H9 (cell line): ENCODE results near the gene PIK3R5. TPM values are rescaled to one million over a fixed set of nuclear protein-coding genes. Genes with fewer than 3 reads are reported as not detected.

ENCODE experiments used
- DNase-seq: peaks from one replicate; pipeline ENCODE4 v3.0.0-alpha.2; 2017
- H2AFZ ChIP-seq: one replicate; pipeline ENCODE4 v1.6.1; 2013; ENCODE audit warnings: mild to moderate bottlenecking, low read length, control low read depth, moderate library complexity
- H2AK5ac ChIP-seq: 2 replicates; pipeline ENCODE4 v1.6.1; 2013; ENCODE audit warnings: low read length, control low read depth, mixed read lengths; ENCODE audit not compliant: insufficient read length
- H2BK120ac ChIP-seq: one replicate; pipeline ENCODE4 v1.6.1; 2013; ENCODE audit warnings: low read depth, mild to moderate bottlenecking, low read length, control low read depth, inconsistent platforms; ENCODE audit not compliant: poor library complexity, severe bottlenecking
- H2BK12ac ChIP-seq: 2 replicates; pipeline ENCODE4 v1.6.1; 2013; ENCODE audit warnings: low read length, control low read depth, mixed read lengths, low read depth; ENCODE audit not compliant: insufficient read length
- H2BK15ac ChIP-seq: 2 replicates; pipeline ENCODE4 v1.6.1; 2013; ENCODE audit warnings: low read depth, low read length, control low read depth
- H2BK20ac ChIP-seq: one replicate; pipeline ENCODE4 v1.6.1; 2013; ENCODE audit warnings: low read depth, mild to moderate bottlenecking, low read length, control low read depth, inconsistent platforms; ENCODE audit not compliant: poor library complexity, severe bottlenecking
- H2BK5ac ChIP-seq: 2 replicates; pipeline ENCODE4 v1.6.1; 2013; ENCODE audit warnings: low read length, control low read depth, mixed read lengths; ENCODE audit not compliant: insufficient read length
- H3K14ac ChIP-seq: 2 replicates; pipeline ENCODE4 v1.6.1; 2013; ENCODE audit warnings: low read length, control low read depth; ENCODE audit not compliant: insufficient read depth
- H3K18ac ChIP-seq: 2 replicates; pipeline ENCODE4 v1.6.1; 2013; ENCODE audit warnings: low read depth, mild to moderate bottlenecking, mixed read lengths, low read length, control low read depth; ENCODE audit not compliant: insufficient read length
- H3K23ac ChIP-seq: 2 replicates; pipeline ENCODE4 v1.6.1; 2013; ENCODE audit warnings: low read length, control low read depth, mixed read lengths, low read depth; ENCODE audit not compliant: insufficient read length
- H3K23me2 ChIP-seq: 2 replicates; pipeline ENCODE4 v1.6.1; 2013; ENCODE audit warnings: low read depth, mild to moderate bottlenecking, mixed read lengths, low read length, control low read depth; ENCODE audit not compliant: insufficient read length, poor library complexity, severe bottlenecking
- H3K27ac ChIP-seq: 2 replicates; pipeline ENCODE4 v1.5.1; 2013; ENCODE audit warnings: low read length, control low read depth, mixed read lengths, low read depth; ENCODE audit not compliant: insufficient read length
- H3K27me3 ChIP-seq: 2 replicates; pipeline ENCODE4 v1.6.1; 2013; ENCODE audit warnings: low read length, control low read depth, inconsistent platforms; ENCODE audit not compliant: insufficient read depth
- H3K4ac ChIP-seq: 2 replicates; pipeline ENCODE4 v1.6.1; 2013; ENCODE audit warnings: low read depth, mild to moderate bottlenecking, control low read depth, inconsistent platforms, low read length, moderate library complexity
- H3K4me1 ChIP-seq: 2 replicates; pipeline ENCODE4 v1.6.1; 2013; ENCODE audit warnings: low read length, control low read depth, inconsistent platforms; ENCODE audit not compliant: insufficient read depth
- H3K4me2 ChIP-seq: 2 replicates; pipeline ENCODE4 v1.6.1; 2013; ENCODE audit warnings: low read length, control low read depth, mixed read lengths; ENCODE audit not compliant: insufficient read length, insufficient read depth
- H3K56ac ChIP-seq: 2 replicates; pipeline ENCODE4 v1.6.1; 2013; ENCODE audit warnings: low read depth, mild to moderate bottlenecking, mixed read lengths, low read length, control low read depth; ENCODE audit not compliant: insufficient read length
- H3K79me1 ChIP-seq: 2 replicates; pipeline ENCODE4 v1.6.1; 2013; ENCODE audit warnings: low read depth, mild to moderate bottlenecking, moderate library complexity, low read length, control low read depth, inconsistent platforms; ENCODE audit not compliant: insufficient read depth, poor library complexity, severe bottlenecking
- H3K79me2 ChIP-seq: 2 replicates; pipeline ENCODE4 v1.6.1; 2013; ENCODE audit warnings: low read length, control low read depth, inconsistent platforms; ENCODE audit not compliant: insufficient read depth
- H3K9ac ChIP-seq: 2 replicates; pipeline ENCODE4 v1.6.1; 2013; ENCODE audit warnings: low read length, control low read depth, mixed read lengths; ENCODE audit not compliant: insufficient read length; ENCODE audit errors: extremely low read depth
- H3K9me3 ChIP-seq: one replicate; pipeline ENCODE4 v1.6.1; 2013; ENCODE audit warnings: low read depth, low read length, inconsistent platforms; ENCODE audit not compliant: control insufficient read depth
- H3T11ph ChIP-seq: one replicate; pipeline ENCODE4 v1.6.1; 2013; ENCODE audit warnings: mild to moderate bottlenecking, low read length, control low read depth, inconsistent platforms
- H4K20me1 ChIP-seq: one replicate; pipeline ENCODE4 v1.6.1; 2013; ENCODE audit not compliant: control insufficient read depth, insufficient read length, insufficient read depth
- H4K5ac ChIP-seq: 2 replicates; pipeline ENCODE4 v1.6.1; 2013; ENCODE audit warnings: low read depth, mild to moderate bottlenecking, mixed read lengths, low read length, control low read depth; ENCODE audit not compliant: insufficient read length
- H4K8ac ChIP-seq: replicated peaks from 2 replicates; pipeline ENCODE4 v1.6.1; 2013; ENCODE audit warnings: low read length, control low read depth, mixed read lengths, low read depth; ENCODE audit not compliant: insufficient read length
- H4K91ac ChIP-seq: 2 replicates; pipeline ENCODE4 v1.6.1; 2013; ENCODE audit warnings: low read depth, mild to moderate bottlenecking, moderate library complexity, mixed read lengths, low read length, control low read depth; ENCODE audit not compliant: insufficient read length
- H3K27ac Mint-ChIP-seq, 3 experiments: 2 replicates in 2 of 3; 3 replicates in 1 of 3; pipeline ENCODE4 v1.8.0; 2020 to 2021; ENCODE audit warnings: mixed read lengths in 3 of 3, mild to moderate bottlenecking in 1 of 3, moderate library complexity in 1 of 3
- H3K27me3 Mint-ChIP-seq: 2 replicates; pipeline ENCODE4 v1.8.0; 2021; ENCODE audit warnings: low read depth, mild to moderate bottlenecking, moderate library complexity, mixed read lengths
- H3K36me3 Mint-ChIP-seq, 3 experiments: 2 replicates in 2 of 3; 3 replicates in 1 of 3; pipeline ENCODE4 v1.8.0; 2020 to 2021; ENCODE audit warnings: low read depth in 3 of 3, mixed read lengths in 3 of 3; ENCODE audit not compliant: insufficient read depth in 1 of 3
- H3K4me1 Mint-ChIP-seq, 2 experiments: 2 replicates each; pipeline ENCODE4 v1.8.0; 2020; ENCODE audit warnings: mixed read lengths in 2 of 2
- H3K4me3 Mint-ChIP-seq, 2 experiments: 2 replicates in 1 of 2; 3 replicates in 1 of 2; pipeline ENCODE4 v1.8.0; 2020 to 2021; ENCODE audit warnings: mild to moderate bottlenecking in 2 of 2, mixed read lengths in 2 of 2, moderate library complexity in 1 of 2
- H3K9me3 Mint-ChIP-seq, 2 experiments: 2 replicates in 1 of 2; 3 replicates in 1 of 2; pipeline ENCODE4 v1.8.0; 2020; ENCODE audit warnings: mild to moderate bottlenecking in 2 of 2, mixed read lengths in 2 of 2, moderate library complexity in 1 of 2
- CTCF ChIP-seq: fragments of 200-600 bp; sonication (generic); conservative IDR thresholded peaks from 3 replicates; pipeline ENCODE4 v1.8.0; 2021; ENCODE audit warnings: antibody characterized with exemption, mild to moderate bottlenecking
- WGBS: extraction: QIAGEN DNeasy Blood & Tissue Kit; methylation state at CpG from one replicate; pipeline ENCODE4 v1.1.7; 2013; ENCODE audit warnings: missing lambda C conversion rate, low lambda C conversion rate, mixed read lengths; ENCODE audit not compliant: insufficient read length; ENCODE audit errors: extremely low coverage; 5-methylcytosine and 5-hydroxymethylcytosine counted together
- total RNA-seq: library from RNA; stranded (reverse); gene quantifications from 2 replicates; pipeline ENCODE4 v1.2.1, GENCODE V29; 2021

PIK3R5 gene
- total RNA-seq, 1 experiment from 2014 or later = 1.4 TPM

DNA sequence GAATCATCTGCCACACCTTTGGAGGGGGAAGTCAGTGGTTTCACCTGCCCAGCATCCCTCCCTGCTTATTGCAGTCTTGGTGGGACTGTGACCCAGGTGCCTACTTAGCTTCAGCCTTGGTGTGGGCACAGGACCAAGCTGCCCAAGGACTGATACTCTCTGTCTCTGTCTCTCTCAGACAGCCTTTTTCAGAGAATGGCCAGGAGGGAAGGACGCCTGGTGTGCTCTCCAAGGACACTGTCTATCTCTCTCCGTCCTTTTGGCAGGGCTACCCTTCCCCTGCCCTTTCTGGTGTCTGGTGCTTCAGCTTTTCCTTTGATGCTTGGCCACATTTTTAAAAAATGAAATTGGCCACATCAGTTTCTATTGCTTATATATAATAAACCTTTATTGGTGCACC lies 117.6 kb downstream of the PIK3R5 start:
- no peaks in the 10 kb centered on the region for H3K36me3 Mint-ChIP-seq
- peak; percentile 16 for DNase-seq

More for the DNA sequence above, 117.6 kb downstream of the PIK3R5 start:
- H3T11ph ChIP-seq = no peak overlapping the region
- no peak overlapping the region for H2BK15ac ChIP-seq
- WGBS = no CpG with 5 or more reads among the region's 2 CpGs
- H2BK5ac ChIP-seq = no peak overlapping the region
- H3K4me2 ChIP-seq = no peak overlapping the region
- no peak overlapping the region for H3K23ac ChIP-seq
- no peak overlapping the region for H4K5ac ChIP-seq
- H2AK5ac ChIP-seq = no peak overlapping the region
- no peaks in the 10 kb centered on the region for H3K9me3 ChIP-seq
- Mint-ChIP-seq H3K4me1 (peaks cover 6 to 7% of the 10 kb centered on the region in 2 experiments), H3K9me3 (no peaks in the 10 kb centered on the region; a peak in 2 of 5 replicates), H3K27ac (no peak overlapping the region), H3K27me3 (no peaks in the 10 kb centered on the region), H3K4me3 (no peak overlapping the region)
- H3K23me2 ChIP-seq = no peaks in the 10 kb centered on the region
- no peak overlapping the region for H2BK12ac ChIP-seq
- no peaks in the 10 kb centered on the region for H4K20me1 ChIP-seq
- no peak overlapping the region for H3K14ac ChIP-seq
- no peaks in the 10 kb centered on the region for H3K4me1 ChIP-seq
- H4K8ac ChIP-seq = no peak overlapping the region
- no peak for TF ChIP-seq CTCF
- H3K79me2 ChIP-seq = no peaks in the 10 kb centered on the region
- no peak overlapping the region for H3K27ac ChIP-seq
- no peaks in the 10 kb centered on the region for H3K79me1 ChIP-seq
- no peak overlapping the region for H3K4ac ChIP-seq
- H2AFZ ChIP-seq = no peak overlapping the region
- H2BK120ac ChIP-seq = no peak overlapping the region
- no peak overlapping the region for H3K9ac ChIP-seq
- no peak overlapping the region for H2BK20ac ChIP-seq
- no peak overlapping the region for H3K56ac ChIP-seq
- no peak overlapping the region for H3K18ac ChIP-seq
- H4K91ac ChIP-seq = no peak overlapping the region
- no peaks in the 10 kb centered on the region for H3K27me3 ChIP-seq
